ENCODE data around the gene TBX15.

The TBX15 gene

GRCh38 chr1:119001181-119002027 lies 13.3 kb upstream of the TBX15 start:
- H4K20me1 ChIP-seq (ENCODE audit: insufficient read depth) = no peaks in the 10 kb centered on the region
- no peak overlapping the region for H2AFZ ChIP-seq (ENCODE audit: low read depth)
- TF ChIP-seq CTCF (conservative IDR thresholded peaks at IDR 0.05; ENCODE audit: low read depth, low read length) = no peak
- no peaks in the 10 kb centered on the region for H3K36me3 ChIP-seq (ENCODE audit: insufficient read depth)
- H3K27ac ChIP-seq = no peak overlapping the region
- H3K4me3 ChIP-seq (IDR thresholded peaks at IDR 0.05; ENCODE audit: insufficient read depth, low read depth, low read length) = no peak overlapping the region
- H3K9ac ChIP-seq = no peak overlapping the region
- no peaks in the 10 kb centered on the region for H3K79me2 ChIP-seq (ENCODE audit: insufficient read depth, low read depth)
- no peaks in the 10 kb centered on the region for H3K27me3 ChIP-seq (ENCODE audit: insufficient read depth, low read depth)
- H3K4me2 ChIP-seq = no peak overlapping the region
- no peaks in the 10 kb centered on the region for H3K4me1 ChIP-seq (ENCODE audit: low read depth, poor library complexity, severe bottlenecking)

GRCh38 chr1:119000371-119001180 lies 12.4 kb upstream of the TBX15 start:
- no peaks in the 10 kb centered on the region for H4K20me1 ChIP-seq (ENCODE audit: insufficient read depth)
- no peaks in the 10 kb centered on the region for H3K27me3 ChIP-seq (ENCODE audit: insufficient read depth, low read depth)
- H3K4me2 ChIP-seq = no peak overlapping the region
- TF ChIP-seq CTCF (conservative IDR thresholded peaks at IDR 0.05; ENCODE audit: low read depth, low read length) = no peak
- no peak overlapping the region for H3K9ac ChIP-seq
- no peaks in the 10 kb centered on the region for H3K4me1 ChIP-seq (ENCODE audit: low read depth, poor library complexity, severe bottlenecking)
- no peak overlapping the region for H2AFZ ChIP-seq (ENCODE audit: low read depth)
- H3K4me3 ChIP-seq (IDR thresholded peaks at IDR 0.05; ENCODE audit: insufficient read depth, low read depth, low read length) = no peak overlapping the region
- no peaks in the 10 kb centered on the region for H3K79me2 ChIP-seq (ENCODE audit: insufficient read depth, low read depth)
- H3K36me3 ChIP-seq (ENCODE audit: insufficient read depth) = no peaks in the 10 kb centered on the region
- H3K27ac ChIP-seq = no peak overlapping the region

GRCh38 chr1:118999348-119000071 lies 11.4 kb upstream of the TBX15 start:
- no peaks in the 10 kb centered on the region for H4K20me1 ChIP-seq (ENCODE audit: insufficient read depth)
- no peak overlapping the region for H3K4me3 ChIP-seq (IDR thresholded peaks at IDR 0.05; ENCODE audit: insufficient read depth, low read depth, low read length)
- no peaks in the 10 kb centered on the region for H3K27me3 ChIP-seq (ENCODE audit: insufficient read depth, low read depth)
- no peaks in the 10 kb centered on the region for H3K36me3 ChIP-seq (ENCODE audit: insufficient read depth)
- H2AFZ ChIP-seq (ENCODE audit: low read depth) = no peak overlapping the region
- H3K79me2 ChIP-seq (ENCODE audit: insufficient read depth, low read depth) = no peaks in the 10 kb centered on the region
- TF ChIP-seq CTCF (conservative IDR thresholded peaks at IDR 0.05; ENCODE audit: low read depth, low read length) = no peak
- no peak overlapping the region for H3K27ac ChIP-seq
- H3K4me1 ChIP-seq (ENCODE audit: low read depth, poor library complexity, severe bottlenecking) = no peaks in the 10 kb centered on the region
- H3K9ac ChIP-seq = no peak overlapping the region
- no peak overlapping the region for H3K4me2 ChIP-seq

- no peak overlapping the region for H3K9ac ChIP-seq
- no peak overlapping the region for H3K4me3 ChIP-seq (IDR thresholded peaks at IDR 0.05; ENCODE audit: insufficient read depth, low read depth, low read length)
- TF ChIP-seq CTCF (conservative IDR thresholded peaks at IDR 0.05; ENCODE audit: low read depth, low read length) = no peak
- no peaks in the 10 kb centered on the region for H3K36me3 ChIP-seq (ENCODE audit: insufficient read depth)
- no peaks in the 10 kb centered on the region for H3K27me3 ChIP-seq (ENCODE audit: insufficient read depth, low read depth)
- no peak overlapping the region for H3K4me2 ChIP-seq
- no peaks in the 10 kb centered on the region for H3K79me2 ChIP-seq (ENCODE audit: insufficient read depth, low read depth)
- no peaks in the 10 kb centered on the region for H3K4me1 ChIP-seq (ENCODE audit: low read depth, poor library complexity, severe bottlenecking)
- H3K27ac ChIP-seq = no peak overlapping the region
- H4K20me1 ChIP-seq (ENCODE audit: insufficient read depth) = no peaks in the 10 kb centered on the region
- no peak overlapping the region for H2AFZ ChIP-seq (ENCODE audit: low read depth)
These were observed 10.0 kb upstream of the TBX15 start for GRCh38 chr1:118998171-118998570.

Measured in KMS-11 (cell line).